Hematopoietic multipotent progenitor cell treated with erythropoietin and hydrocortisone succinate and interleukin-3 and kit ligand, for 15 days (in vitro differentiated cells): Measurements from ENCODE around the gene DNAJC5.
"Not testable (repeated sequence)": the region's sequence is repeated elsewhere in the genome, so short reads cannot be mapped to it uniquely, and the experiment has no call there.

Source experiments
- DNase-seq: peaks from one replicate; pipeline ENCODE4 v3.0.0-alpha.2; 2015; ENCODE audit warnings: low spot score

DNAJC5 gene

DNA sequence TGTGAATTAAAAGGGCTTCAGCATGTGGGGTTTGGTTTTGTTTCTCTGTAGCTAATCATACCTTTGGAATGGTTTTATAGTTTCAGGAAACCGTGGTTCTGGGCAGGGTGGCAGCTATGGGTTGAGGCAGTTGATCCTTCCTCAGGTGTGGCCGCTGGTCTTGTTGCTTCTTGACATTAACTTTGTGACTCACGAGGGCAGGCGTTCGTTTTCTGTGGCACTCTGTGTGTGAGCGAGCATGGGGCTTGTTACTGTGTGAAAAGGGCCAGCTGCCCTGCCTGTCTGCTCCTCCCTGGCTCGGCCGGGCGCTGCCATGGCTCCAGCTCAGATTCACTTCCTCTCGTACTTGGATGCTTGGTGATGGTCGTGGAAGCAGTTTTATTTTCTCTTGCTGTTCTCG is 16.2 kb downstream of the DNAJC5 start:
- DNase-seq, result no peak

DNA sequence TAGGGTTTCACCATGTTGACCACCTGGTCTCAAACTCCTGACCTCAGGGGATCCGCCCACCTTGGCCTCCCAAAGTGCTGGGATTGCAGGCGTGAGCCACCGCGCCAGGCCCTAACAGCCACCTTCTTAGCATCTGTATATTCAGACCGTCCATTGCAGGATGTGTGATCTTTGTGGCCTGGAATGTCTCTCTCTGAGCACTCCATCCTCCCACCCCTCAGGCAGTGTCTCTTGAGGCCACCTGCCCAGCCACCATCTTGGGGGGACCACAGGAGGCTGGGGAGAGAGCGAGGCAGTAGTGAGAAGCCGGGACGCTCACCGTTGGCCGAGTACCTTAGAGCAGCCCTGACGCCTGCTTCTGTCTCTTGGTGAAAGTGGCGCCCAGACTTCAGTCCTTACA is 18.8 kb downstream of the DNAJC5 start:
- no peak for DNase-seq

GRCh38 chr20:63915471-63915870 is 20.5 kb downstream of the DNAJC5 start:
- no peak for DNase-seq

GRCh38 chr20:63916371-63916939 is 21.5 kb downstream of the DNAJC5 start:
- not testable (repeated sequence) for DNase-seq

DNA sequence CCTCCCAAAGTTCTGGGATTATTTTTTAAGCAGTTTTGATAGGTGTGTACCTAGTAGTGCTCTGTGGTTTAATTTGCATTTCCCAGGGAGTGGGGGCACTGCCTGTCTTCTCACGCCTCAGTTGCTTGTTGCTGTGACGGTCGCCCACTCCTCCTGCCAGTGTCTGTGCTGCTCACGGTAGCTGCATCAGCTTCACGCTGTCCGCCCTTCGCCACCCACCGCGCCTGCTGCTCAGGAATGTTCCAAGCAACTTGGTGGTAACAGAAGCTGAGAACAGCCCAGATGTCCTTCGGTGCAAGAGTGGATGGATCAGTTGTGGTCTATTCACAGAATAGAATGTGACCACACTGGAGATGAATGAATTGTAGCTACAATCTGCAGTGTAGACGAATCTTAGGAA is 22.9 kb downstream of the DNAJC5 start:
- DNase-seq, result no peak

DNA sequence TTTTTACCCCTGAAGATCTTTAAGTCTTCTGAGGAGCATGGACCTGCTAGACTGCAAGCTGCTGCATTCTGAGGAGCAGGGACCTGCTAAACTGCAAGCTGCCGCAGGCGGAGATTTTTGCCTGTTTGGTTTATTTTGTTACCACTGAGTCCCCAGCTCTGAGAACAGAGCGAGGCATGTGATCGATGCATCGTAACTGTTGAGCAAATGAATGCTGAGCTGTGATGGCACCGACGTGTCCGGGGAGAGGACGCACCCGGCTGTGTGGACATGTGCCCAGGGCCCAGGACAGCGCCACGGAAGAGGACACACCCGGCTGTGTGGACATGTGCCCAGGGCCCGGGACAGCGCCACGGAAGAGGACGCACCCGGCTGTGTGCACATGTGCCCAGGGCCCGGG is 24.2 kb downstream of the DNAJC5 start:
- no peak for DNase-seq

- DNase-seq, result no peak
Measured at GRCh38 chr20:63920226-63920625, 25.3 kb downstream of the DNAJC5 start.

DNA sequence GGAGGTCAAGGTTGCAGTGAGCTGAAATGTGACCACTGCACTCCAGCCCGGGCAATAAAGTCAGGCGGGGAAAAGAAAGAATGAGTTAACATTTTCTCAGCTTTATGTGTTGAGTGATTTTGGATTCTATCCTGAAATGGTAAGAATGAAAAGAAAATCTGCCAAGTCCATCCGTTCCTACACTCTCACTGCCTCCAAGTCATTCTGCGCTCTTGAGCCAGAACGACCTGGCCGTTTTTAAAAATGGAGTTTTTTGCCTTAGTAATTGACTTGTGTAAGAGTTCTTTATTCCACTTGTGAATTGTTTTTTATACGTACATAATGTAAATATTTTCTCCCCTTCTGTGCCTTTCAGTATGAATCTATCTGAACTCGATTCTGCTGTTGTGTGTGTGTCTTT is 28.7 kb downstream of the DNAJC5 start:
- DNase-seq, result no peak

- no peak for DNase-seq
Measured at GRCh38 chr20:63924241-63924640, 29.3 kb downstream of the DNAJC5 start.

GRCh38 chr20:63926298-63926697 is 31.4 kb downstream of the DNAJC5 start:
- no peak for DNase-seq

GRCh38 chr20:63929071-63929470 is 34.1 kb downstream of the DNAJC5 start:
- DNase-seq, result no peak

GRCh38 chr20:63929473-63929883 is 34.6 kb downstream of the DNAJC5 start:
- not testable (repeated sequence) for DNase-seq

GRCh38 chr20:63930971-63931553 is 36.1 kb downstream of the DNAJC5 start:
- DNase-seq, result no peak

DNA sequence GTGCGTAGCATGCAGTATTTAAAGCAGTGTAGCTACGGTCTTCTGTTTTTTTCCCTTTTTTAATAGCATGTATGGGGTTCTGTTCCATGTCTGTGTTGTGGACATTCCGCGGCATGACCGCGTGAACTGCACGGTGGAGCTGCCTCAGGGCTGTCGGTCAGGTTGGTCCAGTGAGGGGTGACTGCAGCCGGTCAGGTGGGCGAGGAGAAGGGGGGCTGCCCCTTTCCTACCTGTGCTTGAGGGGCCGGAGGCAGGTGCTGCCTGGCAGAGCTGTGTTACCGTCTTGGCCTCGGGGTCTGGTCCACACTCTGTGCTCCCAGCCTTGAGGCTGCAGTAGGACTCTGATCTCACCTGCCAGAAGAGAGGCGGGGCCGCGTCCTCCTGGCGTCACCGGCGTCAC is 36.8 kb downstream of the DNAJC5 start:
- no peak for DNase-seq

- DNase-seq, result no peak
Measured at GRCh38 chr20:63932606-63933160, 37.8 kb downstream of the DNAJC5 start.

GRCh38 chr20:63933646-63934045 is 38.7 kb downstream of the DNAJC5 start:
- no peak for DNase-seq

DNA sequence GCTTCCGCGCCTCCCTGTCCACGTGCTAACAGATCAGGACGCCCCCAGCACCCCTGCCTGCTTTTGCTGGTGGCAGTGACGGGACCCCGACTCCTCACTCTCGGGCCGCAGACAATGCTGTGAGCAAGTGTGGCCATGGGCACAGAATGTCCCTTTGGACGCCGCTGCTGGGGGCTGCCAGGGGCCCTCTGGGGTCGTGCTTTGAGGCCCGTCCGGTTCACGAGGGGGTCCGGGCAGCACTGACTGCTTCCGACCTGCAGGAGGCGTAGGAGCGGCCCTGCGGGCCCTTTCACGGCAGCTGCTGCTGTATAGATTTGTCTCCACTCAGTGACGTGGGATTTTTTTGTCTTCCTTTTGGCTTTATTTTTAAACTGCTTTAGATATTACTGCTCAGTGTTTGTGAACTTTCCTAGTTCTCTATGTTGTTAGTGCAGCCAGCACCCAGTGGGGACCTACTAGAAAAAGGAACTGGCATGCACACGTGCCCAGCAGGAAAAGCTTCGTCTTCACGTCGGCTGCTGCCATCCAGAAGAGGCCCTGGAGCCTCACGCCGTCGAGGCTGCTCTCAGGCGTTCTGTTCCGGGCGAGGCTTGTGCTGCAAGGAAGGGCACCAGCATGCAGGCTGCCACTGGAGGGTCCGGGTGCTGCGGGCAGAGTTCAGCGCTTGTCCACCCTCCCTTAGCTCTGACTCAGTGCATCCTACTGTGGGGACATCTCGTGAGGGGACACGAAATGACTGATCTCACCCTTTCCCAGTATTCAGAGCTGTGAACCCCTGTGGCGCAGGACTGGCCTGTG is 39.5 kb downstream of the DNAJC5 start:
- no peak for DNase-seq

GRCh38 chr20:63935447-63935846 is 40.5 kb downstream of the DNAJC5 start:
- DNase-seq, result no peak

- no peak for DNase-seq
Measured at GRCh38 chr20:63937596-63937995, 42.7 kb downstream of the DNAJC5 start.

DNA sequence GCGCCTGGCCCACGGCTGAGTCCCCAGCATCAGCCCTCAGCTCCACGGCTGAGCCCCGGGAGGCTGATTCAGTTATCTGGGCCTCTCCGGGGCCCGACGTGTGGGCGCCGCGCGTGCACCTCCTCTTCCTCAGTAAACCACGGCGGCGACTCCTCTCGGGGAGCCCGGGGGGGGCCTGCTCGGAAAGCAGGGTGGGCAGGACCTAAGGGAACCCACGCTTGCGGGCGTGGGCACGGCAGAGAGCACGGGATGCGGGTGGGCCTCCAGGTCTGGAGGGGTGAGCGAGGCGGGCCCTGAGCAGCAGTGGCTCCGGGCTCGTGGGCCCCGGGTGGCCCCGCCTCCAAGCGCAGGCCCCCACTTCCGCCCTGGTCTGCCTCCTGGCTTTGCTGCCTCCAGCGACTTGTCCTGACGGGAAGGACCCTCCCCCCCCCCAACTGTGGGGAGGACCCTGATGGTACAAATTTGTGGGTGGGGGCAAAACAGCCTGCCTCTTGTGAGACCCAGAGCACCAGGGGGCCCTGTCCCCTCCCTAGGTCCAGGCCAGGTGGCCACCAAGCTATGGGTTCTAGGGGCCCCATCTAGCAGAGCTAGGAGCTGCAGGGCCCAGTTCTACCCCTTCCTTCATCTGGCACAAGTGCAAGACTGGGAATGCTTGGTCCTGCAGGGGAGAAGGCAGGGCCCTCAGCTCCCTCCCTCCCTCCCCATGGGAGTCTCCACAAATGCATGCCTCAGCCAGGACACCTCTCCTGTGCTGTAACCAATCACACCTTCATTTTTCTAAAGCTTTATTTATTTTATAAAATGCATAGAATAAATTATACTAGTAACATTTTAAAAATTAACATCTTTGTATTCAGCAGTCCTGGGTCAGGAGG is 44.4 kb downstream of the DNAJC5 start:
- no peak for DNase-seq

GRCh38 chr20:63940071-63940471 is 45.1 kb downstream of the DNAJC5 start:
- DNase-seq, result no peak
